Hematopoietic multipotent progenitor cell treated with erythropoietin and hydrocortisone succinate and interleukin-3 and kit ligand, for 17 days (in vitro differentiated cells): ENCODE measurements around the gene MYH7.

Source experiments
- DNase-seq: peaks from one replicate; pipeline ENCODE4 v3.0.0-alpha.2; 2015; ENCODE audit warnings: low spot score

The MYH7 gene

DNA sequence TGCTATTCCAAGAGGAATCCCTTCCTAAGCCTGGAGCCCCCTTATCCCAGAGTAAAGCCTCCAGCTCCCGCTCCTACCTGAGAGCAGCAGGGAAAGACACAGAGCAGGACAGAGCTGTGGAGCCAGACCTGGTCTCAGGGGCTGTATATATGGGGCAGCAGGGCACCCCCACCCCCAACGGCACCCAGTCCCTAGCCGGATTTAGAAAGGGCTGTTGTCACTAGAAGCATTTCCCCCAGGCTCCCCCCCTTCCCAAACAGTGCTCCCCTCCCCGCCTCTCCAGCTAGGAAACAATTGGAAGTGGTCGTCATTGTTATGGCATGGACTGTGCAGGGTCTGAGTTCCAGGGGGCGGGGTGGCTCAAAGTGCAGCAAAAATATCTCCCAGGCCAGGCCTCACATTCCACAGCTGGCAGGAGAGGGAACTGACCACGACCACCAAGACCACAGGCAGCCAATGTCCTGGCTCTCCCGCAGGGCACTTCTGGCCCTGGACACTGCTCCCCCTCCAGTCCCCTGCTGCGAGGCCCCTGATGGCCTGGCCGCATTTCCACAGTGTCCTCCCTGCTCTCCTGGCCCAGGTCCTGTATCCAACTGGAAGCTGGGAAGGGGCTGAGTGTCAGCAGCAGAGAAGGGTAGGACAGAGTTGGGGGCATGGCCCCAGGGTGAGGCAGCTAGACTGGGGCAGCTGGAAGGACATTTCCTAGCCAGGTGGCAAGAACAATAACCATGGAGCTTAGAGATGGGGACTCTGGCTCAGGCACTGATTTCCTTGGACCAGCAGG, at the start of gene MYH7:
Gene MYH7, minus strand, starts transcription at position 118 of the 784 bp plus-strand sequence. CDS start 1,928 bp downstream, outside the sequence.
- DNase-seq: no peak

DNA sequence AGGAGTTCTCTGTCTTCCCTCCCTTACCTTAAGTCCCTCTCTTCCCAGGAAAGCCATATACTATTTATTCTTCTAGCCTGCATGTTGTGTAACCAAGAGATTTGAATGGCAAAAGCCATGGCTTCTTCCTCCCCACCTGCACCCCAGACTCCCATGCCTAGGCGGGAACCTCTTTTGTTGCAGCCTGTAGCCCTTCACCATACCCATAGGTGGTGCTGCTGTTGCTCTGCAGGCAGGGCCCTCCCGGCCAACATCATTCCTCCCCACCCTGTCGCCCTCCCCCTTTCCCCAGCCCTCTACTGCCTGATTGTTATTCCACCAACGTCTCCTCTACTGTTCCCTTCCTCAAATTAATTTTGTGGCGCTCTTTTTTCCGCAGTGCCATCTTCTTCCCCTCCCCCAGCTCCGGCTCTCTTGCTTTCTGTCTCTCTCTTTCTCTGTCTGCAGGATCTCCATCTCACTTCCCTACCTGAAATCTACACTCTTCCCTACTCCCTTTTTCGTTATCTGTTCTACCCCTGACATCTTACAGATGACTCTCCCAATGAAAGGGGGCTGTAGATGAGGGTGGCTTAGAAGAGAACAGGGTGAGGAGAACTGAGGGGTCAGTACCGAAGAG, 47.9 kb upstream of the MYH7 start:
- DNase-seq: no peak

DNA sequence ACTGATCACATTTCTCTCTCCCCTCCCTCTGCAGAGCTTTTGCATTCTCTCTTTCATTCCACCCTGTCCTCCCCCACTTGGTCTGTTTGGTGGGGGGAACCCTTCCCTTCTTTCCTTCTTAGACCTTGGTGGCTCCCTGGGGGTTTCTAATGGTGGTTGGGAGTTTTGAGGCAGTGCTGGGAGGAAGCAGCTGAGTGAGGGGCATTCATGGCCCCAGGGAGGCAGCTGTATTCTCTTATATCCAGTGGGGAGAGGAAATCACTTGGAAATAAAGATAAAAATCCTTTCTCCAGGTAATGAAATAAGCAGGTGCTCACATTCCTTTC, 47.3 kb upstream of the MYH7 start:
- no peak for DNase-seq

DNA sequence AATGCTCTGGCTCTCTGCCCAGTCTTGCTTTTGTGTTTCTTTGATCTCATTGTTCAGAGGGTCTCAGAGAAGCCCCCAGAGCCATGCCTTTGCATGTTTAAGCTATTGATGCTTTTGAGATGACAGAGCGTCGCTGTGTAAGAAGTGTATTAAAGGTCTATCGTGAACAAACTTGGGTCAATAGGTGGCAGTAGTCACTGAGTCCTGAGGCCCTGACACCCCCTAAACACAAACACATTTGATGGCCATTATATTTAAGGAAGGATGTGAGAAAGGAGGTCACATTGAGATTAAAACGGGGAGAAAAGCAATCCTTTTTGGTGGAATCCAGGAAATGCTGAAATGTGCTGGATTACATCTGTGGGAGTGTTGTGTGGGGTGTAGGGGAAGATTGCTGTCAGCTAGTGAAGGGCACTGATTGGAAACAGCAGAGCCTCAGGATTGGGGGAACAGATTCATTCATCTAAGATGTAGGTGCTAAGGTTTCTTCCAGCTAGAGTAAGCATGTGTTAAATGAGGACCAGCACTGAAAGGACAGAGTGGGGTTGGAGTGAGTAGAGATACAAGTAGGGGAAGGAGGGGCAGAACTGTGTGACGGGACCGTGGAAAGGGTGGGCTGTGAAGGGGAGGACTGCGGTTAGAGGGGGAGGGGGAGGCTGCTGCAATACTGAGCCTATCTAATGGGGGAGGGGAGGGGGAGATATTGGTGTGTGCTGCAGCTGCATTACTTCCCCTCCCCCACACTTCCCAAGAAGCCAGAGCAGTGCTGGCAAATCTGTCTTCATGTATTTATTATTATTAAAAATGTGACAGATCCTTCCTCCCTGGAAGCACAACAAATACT, 46.7 kb upstream of the MYH7 start:
- DNase-seq: no peak

DNA sequence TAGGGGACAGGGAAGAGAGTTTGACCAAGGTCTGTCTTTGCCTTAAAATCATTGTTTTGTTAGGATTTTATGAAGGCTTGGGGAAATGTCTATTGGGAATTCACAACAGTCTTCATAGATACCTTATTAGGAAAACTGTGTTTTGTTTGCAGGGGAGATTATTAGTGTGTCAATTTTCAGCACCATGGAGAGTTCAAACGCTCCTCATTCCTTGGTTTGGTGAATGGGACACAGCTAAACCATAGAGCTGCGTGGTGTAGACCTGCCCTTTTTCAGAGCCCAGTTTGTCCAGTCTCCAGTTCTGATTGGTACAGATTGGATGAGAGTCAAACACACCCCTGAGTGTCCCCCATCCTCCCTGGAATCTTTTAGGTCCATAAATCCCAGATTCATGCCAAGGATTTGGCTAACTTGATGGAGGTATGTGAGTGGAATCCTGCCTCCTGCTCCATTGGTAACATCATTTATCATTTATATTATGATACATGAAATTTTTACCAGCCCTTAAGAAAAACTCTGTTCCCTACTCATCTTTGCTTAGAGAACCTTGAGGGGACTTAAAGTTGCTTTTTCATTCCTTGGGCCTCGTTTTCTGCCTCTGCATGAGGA, 46.0 kb upstream of the MYH7 start:
- no peak for DNase-seq

DNA sequence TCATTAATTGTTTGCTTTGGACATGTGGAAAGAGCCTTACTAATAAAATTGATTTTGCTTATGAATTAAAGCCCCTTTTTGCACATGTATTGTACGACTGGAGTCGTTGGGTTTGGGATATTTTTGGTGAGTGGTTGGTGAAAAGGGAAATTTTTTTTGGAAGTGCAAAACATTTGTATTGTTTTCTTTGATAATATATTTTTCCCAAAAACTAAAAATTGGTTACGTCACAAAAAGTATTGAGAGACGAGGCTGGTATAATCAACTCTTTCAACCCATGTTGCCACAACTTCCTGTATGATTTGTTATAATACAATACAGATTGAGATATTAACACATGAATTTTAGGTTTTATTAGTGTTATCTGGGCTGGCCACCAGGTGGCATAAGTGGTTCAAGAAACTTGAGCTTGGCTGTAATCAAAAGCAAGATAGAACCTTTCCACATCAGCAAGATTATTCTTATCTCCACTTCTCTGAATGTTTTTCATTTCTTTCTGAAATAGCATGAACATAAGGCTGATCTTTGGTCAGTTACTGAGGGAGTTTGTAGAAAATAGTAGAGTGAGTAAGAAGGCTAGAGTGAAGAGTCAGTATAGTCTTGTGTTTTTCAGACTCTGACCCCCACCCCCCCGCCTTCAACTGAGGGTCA, 42.8 kb upstream of the MYH7 start:
- peak; percentile 79 for DNase-seq

DNA sequence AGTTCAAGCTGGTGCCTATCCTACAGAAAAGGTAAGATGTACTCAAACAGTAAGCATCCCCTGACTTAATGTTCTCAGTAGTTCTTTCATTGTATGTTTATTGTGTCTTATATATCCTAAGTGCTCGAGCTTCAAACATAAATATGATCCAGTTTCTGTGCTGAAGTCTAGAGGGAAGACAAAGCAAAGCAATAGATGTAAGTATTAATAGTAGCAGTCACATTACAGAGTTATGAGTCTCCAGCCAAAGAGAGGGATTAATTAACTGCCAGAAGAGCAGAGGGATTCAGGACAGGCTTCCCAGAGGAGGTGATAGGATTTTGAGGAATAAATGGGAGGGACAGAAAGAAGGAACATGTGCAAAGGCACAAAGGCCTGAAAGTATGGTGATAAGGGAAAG, 35.5 kb upstream of the MYH7 start:
- no peak for DNase-seq

DNA sequence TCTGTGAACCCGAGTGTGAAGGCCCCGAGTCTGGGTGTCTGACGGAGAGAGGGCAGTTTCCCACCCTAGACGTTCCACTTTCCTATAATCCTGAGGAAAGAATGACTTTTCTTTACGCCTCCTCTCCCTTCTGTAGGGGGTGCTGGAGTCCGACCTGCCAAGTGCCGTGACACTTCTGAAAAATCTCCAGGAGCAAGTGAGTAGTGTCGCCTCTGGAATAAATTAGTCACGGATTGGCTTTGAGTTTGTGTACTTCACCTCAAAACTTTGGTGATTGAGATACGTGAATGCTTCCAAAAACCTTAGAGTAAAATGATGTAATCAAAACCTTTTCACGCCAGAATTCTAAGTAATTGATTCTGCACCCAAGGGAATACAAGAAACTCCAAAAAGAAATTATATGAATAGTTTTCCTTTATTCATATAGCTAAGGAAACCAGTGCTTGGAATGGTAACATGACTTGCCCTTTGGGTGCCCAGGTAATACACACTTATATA, 34.5 kb upstream of the MYH7 start:
- DNase-seq: no peak

DNA sequence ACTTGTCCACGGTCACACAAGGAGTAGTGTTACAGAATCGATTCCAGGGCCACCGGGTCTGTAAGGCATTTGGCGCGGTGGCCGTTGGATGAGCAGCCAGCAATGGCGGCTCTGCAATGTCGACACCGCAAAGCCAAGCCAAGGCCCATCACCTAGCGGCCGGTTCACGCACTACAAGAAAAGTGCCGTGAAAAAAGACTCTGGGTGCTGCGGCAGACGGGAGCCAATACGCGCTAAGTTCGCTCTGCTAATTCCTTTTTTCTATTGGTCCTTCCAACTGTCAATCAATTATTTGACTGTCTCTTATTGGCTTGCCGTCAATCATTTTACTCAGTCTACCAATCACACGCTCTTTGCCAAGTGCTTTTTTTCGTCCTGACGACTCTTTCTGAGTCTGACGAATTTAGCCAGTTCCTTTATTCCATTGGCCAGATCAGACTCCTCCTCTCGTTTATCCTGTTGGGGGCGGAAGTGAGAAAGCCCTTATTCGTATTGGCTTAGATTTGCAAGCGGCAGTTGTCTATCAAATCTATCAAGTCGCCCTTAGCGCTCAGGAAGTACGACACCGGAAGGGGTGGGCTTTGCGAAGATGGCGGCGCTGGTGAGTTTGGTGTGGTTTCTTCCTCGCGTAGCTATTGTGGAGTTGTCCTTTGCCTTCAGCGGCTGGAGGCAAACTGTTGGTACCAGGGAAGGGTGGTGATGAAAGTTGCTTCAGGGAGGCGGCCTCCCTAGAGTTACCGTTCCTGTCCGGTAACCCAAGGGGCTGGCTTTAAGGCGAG, 33.9 kb upstream of the MYH7 start, which contains the start of gene NGDN:
Gene NGDN, plus strand, starts transcription at position 577 of the 779 bp plus-strand sequence. Its CDS starts 13 bp downstream, at position 590.
- DNase-seq: peak; percentile 99

DNA sequence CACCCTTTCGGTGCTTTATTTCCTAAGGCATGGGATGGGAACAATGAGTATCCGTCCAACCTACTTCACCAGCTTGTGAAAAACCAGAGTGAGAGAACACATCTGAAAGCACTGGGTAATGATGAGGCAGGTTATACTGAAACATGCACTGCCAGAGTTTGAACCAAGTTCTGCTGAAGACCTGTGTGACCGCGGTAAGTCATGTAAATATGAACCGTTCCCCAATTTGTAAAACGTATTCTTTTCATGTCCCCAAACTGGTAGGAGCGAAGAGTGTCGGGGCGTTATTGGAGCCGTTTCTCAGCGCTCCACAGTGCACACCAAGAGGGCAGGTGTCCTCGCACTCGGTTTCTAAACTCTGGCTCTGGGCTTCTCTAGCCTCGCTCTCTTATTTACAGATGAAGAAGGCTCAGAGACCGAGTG, 33.3 kb upstream of the MYH7 start:
- no peak for DNase-seq

DNA sequence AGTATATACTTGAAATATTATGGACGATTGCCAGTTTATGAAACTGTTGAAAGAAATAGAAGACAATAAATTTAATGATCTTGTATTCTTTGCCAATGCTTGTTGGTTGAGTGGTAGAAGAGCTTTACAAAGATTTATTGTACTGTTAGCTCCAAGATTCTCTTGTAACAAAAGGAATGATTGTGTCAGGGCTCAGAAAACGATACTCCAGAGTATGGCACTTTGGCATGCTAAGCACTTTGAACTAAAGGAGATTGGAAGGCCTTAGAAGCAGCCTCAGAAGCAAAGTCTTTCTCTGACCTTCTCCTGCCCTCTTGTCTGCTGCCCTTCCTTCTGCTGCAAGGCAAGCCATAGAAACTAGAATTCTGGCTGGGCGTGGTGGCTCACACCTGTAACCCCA, 29.8 kb upstream of the MYH7 start:
- no peak for DNase-seq

DNA sequence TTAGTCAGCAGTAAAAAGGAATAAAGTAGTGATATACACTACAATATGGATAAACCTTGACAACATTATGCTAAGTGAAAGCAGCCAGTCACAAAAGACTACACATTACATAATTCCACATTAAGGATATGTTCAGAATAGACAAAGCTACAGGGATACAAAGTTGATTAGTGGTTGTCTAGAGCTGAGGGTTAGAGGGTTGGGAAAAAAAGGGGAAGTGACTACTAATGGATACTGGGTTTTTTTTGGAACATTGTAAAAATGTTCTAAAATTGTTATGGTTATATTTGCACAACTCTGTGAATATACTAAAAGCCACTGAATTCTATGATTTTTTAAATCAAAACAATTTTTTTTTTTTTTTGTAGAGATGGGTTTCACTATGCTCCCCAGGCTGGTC, 29.2 kb upstream of the MYH7 start:
- DNase-seq: no peak

DNA sequence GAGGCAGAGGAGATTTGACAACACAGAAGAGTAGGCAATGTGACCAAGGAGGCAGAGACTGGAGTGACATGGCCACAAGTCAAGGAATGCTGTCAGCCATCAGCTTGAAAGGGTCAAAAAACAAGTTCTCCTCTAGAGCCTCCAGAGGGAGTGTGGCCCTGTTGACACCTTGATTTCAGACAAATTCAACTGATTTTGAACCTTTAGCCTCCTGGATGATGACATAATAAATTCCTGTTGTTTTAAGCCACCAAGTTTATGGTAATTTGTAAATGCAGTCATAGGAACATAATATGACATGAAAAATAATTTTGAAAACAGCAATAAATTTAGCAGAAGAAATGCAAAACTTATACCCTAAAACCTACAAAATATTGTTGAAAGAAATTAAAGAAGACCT, 25.5 kb upstream of the MYH7 start:
- no peak for DNase-seq

DNA sequence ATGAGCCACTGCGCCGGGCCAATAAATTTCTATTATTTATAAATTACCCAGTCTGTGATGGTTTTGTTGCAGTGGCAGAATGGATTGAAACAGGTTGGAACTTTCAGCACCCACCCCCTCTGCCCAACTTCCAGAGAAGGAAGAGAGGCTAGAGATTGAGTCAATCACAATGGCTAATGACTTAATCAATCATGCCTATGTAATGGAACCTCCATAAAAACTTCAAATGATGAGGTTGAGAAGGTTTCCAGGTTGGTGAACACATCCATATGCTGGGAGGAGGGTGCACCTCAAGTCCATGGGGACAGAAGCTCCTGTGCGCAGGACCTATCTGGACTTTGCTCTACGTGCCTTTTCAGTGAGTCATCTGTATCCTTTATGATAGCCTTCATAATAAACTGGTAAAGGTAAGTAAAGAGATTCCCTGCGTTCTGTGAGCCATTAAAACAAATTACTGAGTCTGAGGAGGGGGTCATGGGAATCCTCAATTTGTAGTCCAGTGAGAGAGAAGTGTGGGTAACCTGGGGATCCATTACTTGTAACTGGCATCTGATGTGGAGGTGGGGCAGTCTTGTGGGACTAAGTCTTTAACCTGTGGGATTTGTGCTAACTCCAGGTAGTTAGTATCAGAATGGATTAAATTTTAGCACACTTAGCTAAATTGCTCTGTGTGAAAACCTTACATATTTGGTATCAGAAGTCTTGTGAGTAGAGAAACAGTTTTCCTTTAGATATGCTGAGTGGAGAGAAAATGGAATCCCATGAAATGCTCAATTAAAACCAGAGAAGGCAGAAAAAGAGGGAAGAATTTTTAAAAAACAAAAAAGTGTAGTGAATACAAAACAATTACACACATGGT, 22.4 kb upstream of the MYH7 start:
- no peak for DNase-seq

DNA sequence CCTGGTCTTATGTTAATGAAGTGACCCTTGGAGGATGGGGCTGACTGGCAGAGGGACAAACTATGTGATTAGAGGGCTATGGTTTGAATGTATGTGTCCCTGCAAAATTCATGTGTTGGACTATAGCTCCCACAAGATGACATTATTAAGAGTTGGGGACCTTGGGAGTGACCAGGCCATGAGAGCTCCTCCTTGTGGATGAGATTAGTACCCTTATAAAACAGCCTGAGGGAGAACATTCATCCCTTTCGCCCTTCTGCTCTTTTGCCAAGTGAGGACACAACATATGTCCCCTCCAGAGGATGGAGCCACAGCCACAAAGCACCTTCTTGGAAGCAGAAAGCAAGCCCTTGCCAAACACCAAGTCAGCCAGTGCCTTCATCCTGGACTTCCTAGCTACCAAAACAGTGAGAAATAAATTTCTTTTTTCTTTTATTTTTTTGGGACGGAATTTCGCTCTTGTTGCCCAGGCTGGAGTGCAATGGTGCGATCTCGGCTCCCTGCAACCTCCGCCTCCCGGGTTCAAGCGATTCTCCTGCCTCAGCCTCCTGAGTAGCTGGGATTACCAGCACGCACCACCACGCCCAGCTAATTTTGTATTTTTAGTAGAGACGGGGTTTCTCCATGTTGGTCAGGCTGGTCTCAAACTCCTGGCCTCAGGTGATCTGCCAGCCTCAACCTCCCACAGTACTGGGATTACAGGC, 21.6 kb upstream of the MYH7 start:
- DNase-seq: peak; percentile 11

DNA sequence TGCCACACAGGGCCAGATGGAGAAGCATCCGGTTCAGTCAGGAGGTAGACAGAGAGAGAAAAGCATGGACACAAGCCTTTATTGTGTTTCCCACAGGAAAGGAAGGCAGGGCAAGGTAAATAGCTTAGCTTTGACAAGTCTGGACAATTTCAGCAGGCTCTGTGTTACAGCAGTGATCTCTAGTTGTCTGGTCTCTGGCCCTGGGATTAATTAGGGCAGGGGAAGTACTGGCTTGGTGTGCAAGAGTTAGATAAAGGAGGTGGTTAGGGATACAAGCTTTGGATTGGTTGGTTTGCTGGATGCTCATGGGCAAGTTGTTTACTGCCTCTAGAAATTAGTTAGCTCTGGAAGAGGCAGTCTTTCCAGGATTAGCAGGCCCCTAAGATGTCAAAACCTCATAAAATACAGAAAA, 19.0 kb upstream of the MYH7 start:
- peak; percentile 61 for DNase-seq

DNA sequence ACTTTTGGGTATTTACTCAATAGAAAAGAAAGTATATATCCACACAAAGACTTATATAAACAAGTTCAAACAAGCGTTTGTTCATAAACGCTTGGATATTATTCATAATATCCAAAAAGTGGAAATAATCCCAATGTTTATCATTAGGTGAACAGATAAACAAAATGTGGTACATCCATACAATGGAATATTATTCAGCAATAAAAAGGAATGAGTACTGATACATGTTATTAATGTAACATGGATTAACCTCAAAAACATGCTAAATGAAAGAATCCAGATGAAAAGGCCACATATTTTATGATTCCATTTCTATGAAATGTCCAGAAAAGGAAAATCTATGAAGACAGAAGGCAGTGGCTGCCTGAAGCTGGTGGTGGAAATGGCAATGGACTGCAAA, 16.8 kb upstream of the MYH7 start:
- no peak for DNase-seq

DNA sequence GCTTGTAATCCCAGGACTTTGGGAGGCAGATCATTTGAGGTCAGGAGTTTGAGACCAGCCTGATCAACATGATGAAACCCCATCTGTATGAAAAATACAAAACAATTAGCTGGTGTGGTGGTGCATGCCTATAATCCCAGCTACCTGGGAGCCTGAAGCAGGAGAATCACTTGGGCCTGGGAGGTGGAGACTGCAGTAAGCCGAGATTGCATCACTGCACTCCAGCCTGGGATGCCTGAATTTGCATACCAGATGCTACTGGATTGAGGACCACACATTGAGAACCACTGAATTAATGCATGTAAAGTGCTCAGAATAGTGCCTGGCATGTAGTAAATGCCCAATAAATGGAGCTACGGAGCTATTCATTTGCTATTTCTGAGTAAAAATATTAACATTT, 14.9 kb upstream of the MYH7 start:
- no peak for DNase-seq

DNA sequence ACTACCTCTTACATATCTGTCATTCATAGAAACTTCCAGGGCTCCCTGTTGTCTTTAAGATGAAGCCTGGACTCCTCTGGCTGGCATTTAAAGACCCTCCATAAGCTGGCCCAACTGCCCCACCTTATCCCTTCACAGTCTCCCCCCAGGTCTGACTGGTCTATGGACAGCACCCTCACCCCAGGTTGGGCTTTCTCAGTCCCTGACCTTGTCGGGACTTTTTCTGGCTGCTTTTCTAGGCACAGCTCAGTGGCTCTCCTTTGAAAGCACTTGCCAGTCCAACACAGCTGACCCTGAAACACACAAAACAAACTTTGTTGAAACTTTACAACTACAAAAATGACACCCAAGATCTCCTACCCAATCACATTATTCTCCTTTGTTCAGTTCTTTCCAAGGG, 13.9 kb upstream of the MYH7 start:
- no peak for DNase-seq
